ENCODE results near the gene ITIH5. TPM values are rescaled to one million over a fixed set of nuclear protein-coding genes. Genes with fewer than 3 reads are reported as not detected.

ITIH5 gene
- total and polyA plus RNA-seq, 2 of the 8 experiments (the other 6 are each of a cell fraction or from before 2014, with no cell fraction given): 5.8 to 7.6 TPM

- TF ChIP-seq CHD7 (IDR thresholded peaks at IDR 0.05; ENCODE audit: insufficient replicate concordance, low read length) (no peak), CBX5 (IDR thresholded peaks at IDR 0.05; ENCODE audit: low read depth, low read length) (no peak), GTF2F1 (IDR thresholded peaks at IDR 0.05; ENCODE audit: borderline replicate concordance, low read depth, low read length) (no peak), BCL11A (IDR thresholded peaks at IDR 0.05; ENCODE audit: low read depth in 2 of 2, low read length in 2 of 2) (no peak), MAFK (IDR thresholded peaks at IDR 0.05; ENCODE audit: low read depth, low read length) (no peak), SUZ12 (IDR thresholded peaks at IDR 0.05; ENCODE audit: low read length) (no peak), CBX8 (IDR thresholded peaks at IDR 0.05; ENCODE audit: borderline replicate concordance, low read depth, low read length) (no peak), SIX5 (IDR thresholded peaks at IDR 0.05; ENCODE audit: low read depth, low read length) (no peak)
Measured at GRCh38 chr10:7563368-7563767, 103.4 kb downstream of the ITIH5 start (continued).

Measured in H1 (cell line).